DND-41 (cell line): ENCODE measurements around the gene CBARP.

Experiments used
- ATAC-seq: fragments of 200-7000 bp; cut with Tn5 transposase; 3 replicates; pipeline ENCODE4 v1.9.1; 2021; ENCODE audit warnings: low read depth; ENCODE audit not compliant: insufficient read depth
- DNase-seq: peaks from one replicate; pipeline ENCODE4 v3.0.0-alpha.2; 2020
- H2AFZ ChIP-seq: 2 replicates; pipeline ENCODE4 v1.6.0; 2012; ENCODE audit warnings: low read depth, low read length
- H3K27ac ChIP-seq: 2 replicates; pipeline ENCODE4 v1.5.1; 2012; ENCODE audit warnings: low read length, inconsistent platforms
- H3K27me3 ChIP-seq: fragments of 200-600 bp; sonication (generic); 2 replicates; pipeline ENCODE4 v1.6.0; 2012; ENCODE audit warnings: low read length, mild to moderate bottlenecking, inconsistent platforms; ENCODE audit not compliant: insufficient read depth, poor library complexity
- H3K36me3 ChIP-seq: 2 replicates; pipeline ENCODE4 v1.5.1; 2012; ENCODE audit warnings: low read length, inconsistent platforms; ENCODE audit not compliant: insufficient read depth
- H3K4me1 ChIP-seq: 2 replicates; pipeline ENCODE4 v1.5.1; 2012; ENCODE audit warnings: mild to moderate bottlenecking, low read length; ENCODE audit not compliant: insufficient read depth
- H3K4me2 ChIP-seq: 2 replicates; pipeline ENCODE4 v1.6.0; 2012; ENCODE audit warnings: mild to moderate bottlenecking, moderate library complexity, low read length, inconsistent platforms; ENCODE audit not compliant: insufficient read depth
- H3K4me3 ChIP-seq, 2 experiments: fragments of 200-600 bp in 1 of 2; shearing (Covaris generic) in 1 of 2; 2 replicates each; pipeline ENCODE4 v1.5.1; 2012 to 2016; ENCODE audit warnings: inconsistent platforms in 2 of 2, low read length in 2 of 2, mild to moderate bottlenecking in 2 of 2, low read depth in 1 of 2, moderate library complexity in 1 of 2
- H3K79me2 ChIP-seq: 2 replicates; pipeline ENCODE4 v1.6.0; 2012; ENCODE audit warnings: low read length, inconsistent platforms; ENCODE audit not compliant: insufficient read depth
- H3K9ac ChIP-seq: 2 replicates; pipeline ENCODE4 v1.6.0; 2012; ENCODE audit warnings: low read depth, mild to moderate bottlenecking, inconsistent platforms, low read length, moderate library complexity
- H3K9me3 ChIP-seq: 2 replicates; pipeline ENCODE4 v1.5.1; 2012; ENCODE audit warnings: low read length, moderate library complexity, mild to moderate bottlenecking, inconsistent platforms; ENCODE audit not compliant: insufficient read depth, severe bottlenecking
- H4K20me1 ChIP-seq: 2 replicates; pipeline ENCODE4 v1.6.0; 2012; ENCODE audit warnings: low read length; ENCODE audit not compliant: insufficient read depth
- EZH2 ChIP-seq: IDR thresholded peaks from 3 replicates; pipeline ENCODE4 v1.6.1; 2012; ENCODE audit warnings: borderline replicate concordance, low read depth, mild to moderate bottlenecking, moderate library complexity, low read length, inconsistent platforms; ENCODE audit not compliant: severe bottlenecking
- TF ChIP-seq, protein P1 (sequence below): IDR thresholded peaks from 2 replicates; pipeline ENCODE4 v1.5.1; 2012; ENCODE audit warnings: borderline replicate concordance, low read length, moderate library complexity, mild to moderate bottlenecking; ENCODE audit not compliant: poor library complexity, severe bottlenecking; ENCODE audit errors: extremely low read depth

CBARP gene

DNA sequence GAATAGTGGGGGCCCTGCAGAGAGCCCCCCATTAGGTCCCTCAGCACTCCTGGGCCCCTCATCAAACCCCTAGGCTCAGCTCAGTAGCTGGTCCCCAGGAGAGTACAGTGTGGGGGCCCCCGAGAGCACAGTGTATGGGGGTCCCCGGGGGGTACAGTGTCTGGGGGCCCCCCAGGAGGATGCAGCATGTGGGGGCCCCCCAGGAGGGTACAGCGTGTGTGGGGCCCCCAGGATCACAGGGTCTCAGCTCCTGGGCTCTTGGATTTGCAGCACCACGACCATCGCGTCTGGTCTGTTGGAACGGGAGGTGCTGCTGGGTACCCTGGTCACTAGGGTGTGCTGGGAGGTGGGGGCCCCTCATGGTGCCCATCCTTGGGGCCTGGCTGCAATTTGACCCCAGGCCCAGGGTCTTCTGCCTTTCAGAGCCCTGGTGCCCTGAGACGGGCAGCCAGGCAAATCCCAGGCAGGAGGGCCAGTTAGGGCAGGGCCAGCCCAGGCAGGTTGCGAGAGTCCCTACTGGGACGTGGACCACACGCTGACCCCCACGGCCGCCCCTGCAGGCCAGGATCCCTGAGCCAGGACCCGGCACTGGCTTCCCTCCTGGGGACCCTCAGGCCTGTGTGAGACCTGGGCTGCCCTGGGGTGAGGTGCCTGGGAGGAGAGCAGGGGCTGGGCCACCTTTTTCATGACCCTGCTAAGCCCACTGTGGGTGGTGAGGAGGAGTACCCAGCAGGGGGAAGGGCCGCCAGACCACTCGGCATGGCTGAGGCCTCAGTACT is 13.6 kb downstream of the CBARP start:
- H2AFZ ChIP-seq = no peak overlapping the region
- no peak overlapping the region for H3K9ac ChIP-seq
- TF ChIP-seq, protein P1, sequence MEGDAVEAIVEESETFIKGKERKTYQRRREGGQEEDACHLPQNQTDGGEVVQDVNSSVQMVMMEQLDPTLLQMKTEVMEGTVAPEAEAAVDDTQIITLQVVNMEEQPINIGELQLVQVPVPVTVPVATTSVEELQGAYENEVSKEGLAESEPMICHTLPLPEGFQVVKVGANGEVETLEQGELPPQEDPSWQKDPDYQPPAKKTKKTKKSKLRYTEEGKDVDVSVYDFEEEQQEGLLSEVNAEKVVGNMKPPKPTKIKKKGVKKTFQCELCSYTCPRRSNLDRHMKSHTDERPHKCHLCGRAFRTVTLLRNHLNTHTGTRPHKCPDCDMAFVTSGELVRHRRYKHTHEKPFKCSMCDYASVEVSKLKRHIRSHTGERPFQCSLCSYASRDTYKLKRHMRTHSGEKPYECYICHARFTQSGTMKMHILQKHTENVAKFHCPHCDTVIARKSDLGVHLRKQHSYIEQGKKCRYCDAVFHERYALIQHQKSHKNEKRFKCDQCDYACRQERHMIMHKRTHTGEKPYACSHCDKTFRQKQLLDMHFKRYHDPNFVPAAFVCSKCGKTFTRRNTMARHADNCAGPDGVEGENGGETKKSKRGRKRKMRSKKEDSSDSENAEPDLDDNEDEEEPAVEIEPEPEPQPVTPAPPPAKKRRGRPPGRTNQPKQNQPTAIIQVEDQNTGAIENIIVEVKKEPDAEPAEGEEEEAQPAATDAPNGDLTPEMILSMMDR = no peak
- TF ChIP-seq EZH2 = no peak
- no peaks in the 10 kb centered on the region for H3K4me1 ChIP-seq
- no peaks in the 10 kb centered on the region for H3K27me3 ChIP-seq
- no peak overlapping the region for H3K27ac ChIP-seq
- H3K36me3 ChIP-seq = peaks cover 78% of the 10 kb centered on the region
- H3K79me2 ChIP-seq = peaks cover 8% of the 10 kb centered on the region; the same call in 1 of the 2 replicates
- no peak for ATAC-seq
- no peak overlapping the region for H3K4me2 ChIP-seq
- no peak overlapping the region for H3K4me3 ChIP-seq
- DNase-seq = no peak
- H4K20me1 ChIP-seq = peaks cover 32% of the 10 kb centered on the region
- no peaks in the 10 kb centered on the region for H3K9me3 ChIP-seq

GRCh38 chr19:1223018-1223855 is 14.6 kb downstream of the CBARP start:
- TF ChIP-seq, protein P1 = peak; percentile 60
- TF ChIP-seq EZH2 = no peak
- Histone ChIP-seq H3K79me2 (peaks cover 17% of the 10 kb centered on the region), H4K20me1 (peaks cover 42% of the 10 kb centered on the region), H3K27ac (no peak overlapping the region), H3K36me3 (peaks cover 85% of the 10 kb centered on the region), H3K9ac (no peak overlapping the region), H3K27me3 (no peaks in the 10 kb centered on the region), H3K4me3 (no peak overlapping the region), H2AFZ (no peak overlapping the region), H3K4me2 (no peak overlapping the region), H3K9me3 (no peaks in the 10 kb centered on the region), H3K4me1 (no peaks in the 10 kb centered on the region)
- ATAC-seq = peak; percentile 44; the same call in 1 of the 3 replicates
- peak; percentile 46 for DNase-seq

DNA sequence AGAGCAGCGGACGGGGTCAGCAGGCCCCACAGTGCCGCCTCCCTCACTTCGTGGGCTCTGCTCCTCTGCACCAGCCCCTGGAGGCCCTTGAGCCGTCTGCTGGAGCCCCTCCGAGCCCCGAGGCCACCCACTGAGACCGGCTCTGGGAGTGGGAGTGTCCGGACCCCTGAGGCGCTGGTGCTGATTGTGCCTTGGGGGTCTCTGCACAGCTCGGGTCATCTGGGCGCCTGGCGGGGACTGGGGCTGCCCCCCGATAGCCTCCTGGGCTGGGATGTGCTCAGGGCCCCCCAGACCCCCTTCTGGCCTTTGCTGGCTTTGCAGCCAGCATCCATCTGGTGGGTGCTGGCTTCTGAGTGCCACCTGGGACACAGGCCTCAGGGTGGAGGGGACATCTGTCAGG is 15.4 kb downstream of the CBARP start:
- ATAC-seq (no peak), DNase-seq (no peak)
- Histone ChIP-seq H3K27me3 (no peaks in the 10 kb centered on the region), H2AFZ (no peak overlapping the region), H3K79me2 (peaks cover 26% of the 10 kb centered on the region), H4K20me1 (peaks cover 49% of the 10 kb centered on the region), H3K4me1 (no peaks in the 10 kb centered on the region), H3K36me3 (peaks cover 87% of the 10 kb centered on the region), H3K9me3 (no peaks in the 10 kb centered on the region), H3K4me2 (no peak overlapping the region), H3K9ac (no peak overlapping the region), H3K4me3 (no peak overlapping the region), H3K27ac (no peak overlapping the region)
- no peak for TF ChIP-seq EZH2
- TF ChIP-seq, protein P1 = peak; percentile 26
